HCT116 (cell line): Measurements from ENCODE around the gene SCO1.

ENCODE experiments used
- CBX3 ChIP-seq: IDR thresholded peaks from 2 replicates; pipeline ENCODE4 v1.6.1; 2012; ENCODE audit warnings: low read depth
- CTCF ChIP-seq, 3 experiments: fragments of 200-600 bp in 1 of 3; sonication (generic) in 1 of 3; IDR thresholded peaks in 2 of 3; conservative IDR thresholded peaks in 1 of 3; 2 replicates each; pipeline ENCODE4 v1.5.1; 2012 to 2017; ENCODE audit warnings: low read depth in 2 of 3, low read length in 2 of 3, antibody characterized with exemption in 1 of 3, borderline replicate concordance in 1 of 3, control low read depth in 1 of 3, mild to moderate bottlenecking in 1 of 3, mixed read lengths in 1 of 3, mixed run types in 1 of 3, moderate library complexity in 1 of 3; ENCODE audit not compliant: insufficient read depth in 1 of 3
- EZH2 ChIP-seq: fragments of 200-600 bp; sonication (generic); IDR thresholded peaks from 2 replicates; pipeline ENCODE4 v1.6.1; 2017; ENCODE audit warnings: antibody characterized with exemption, mixed run types
- POLR2A ChIP-seq: IDR thresholded peaks from 2 replicates; pipeline ENCODE4 v1.7.0; 2011; ENCODE audit warnings: borderline replicate concordance; ENCODE audit not compliant: insufficient read depth, insufficient read length; ENCODE audit errors: extremely low read depth
- SP1 ChIP-seq: IDR thresholded peaks from 2 replicates; pipeline ENCODE4 v1.6.1; 2012; ENCODE audit warnings: low read depth

- TF ChIP-seq SP1 (no peak), CTCF (IDR thresholded peaks at IDR 0.05 in 2 of 3, conservative IDR thresholded peaks at IDR 0.05 in 1 of 3; ENCODE audit: borderline replicate concordance in 1 of 3, insufficient read depth in 1 of 3, low read depth in 2 of 3, low read length in 2 of 3) (peak; percentile 55 to 89 (median 86); a peak in 5 of 6 replicates), POLR2A (no peak), EZH2 (no peak), CBX3 (no peak)
Observed at GRCh38 chr17:10646392-10646990, 50.8 kb downstream of the SCO1 start.
